K562 (cell line): ENCODE data around the gene BCAN. TPM values are rescaled to one million over a fixed set of nuclear protein-coding genes. Genes with fewer than 3 reads are reported as not detected.

ENCODE experiments used
- ARID1B ChIP-seq: fragments of 450-650 bp; IDR thresholded peaks from 2 replicates; pipeline ENCODE4 v1.6.1; 2016; ENCODE audit warnings: antibody characterized with exemption, mild to moderate bottlenecking, inconsistent platforms
- ATF1 ChIP-seq, 2 experiments: fragments of 450-650 bp in 1 of 2; IDR thresholded peaks; 2 replicates each; pipeline ENCODE4 v1.6.1; 2016; ENCODE audit warnings: missing compliant biosample characterization in 1 of 2, missing genetic modification characterization in 1 of 2
- DLX4 ChIP-seq: fragments of 250-450 bp; sonication (Bioruptor Pico); IDR thresholded peaks from 2 replicates; pipeline ENCODE4 v1.6.1; 2021; ENCODE audit warnings: mild to moderate bottlenecking
- DPF2 ChIP-seq: fragments of 450-650 bp; IDR thresholded peaks from 2 replicates; pipeline ENCODE4 v1.6.1; 2016
- E2F3 ChIP-seq: fragments of 250-450 bp; sonication (Bioruptor Pico); IDR thresholded peaks from 2 replicates; pipeline ENCODE4 v1.4.0; 2020; ENCODE audit warnings: mild to moderate bottlenecking
- ELF2 ChIP-seq: fragments of 250-450 bp; sonication (Bioruptor Pico); IDR thresholded peaks from 2 replicates; pipeline ENCODE4 v1.5.0; 2021; ENCODE audit warnings: mild to moderate bottlenecking
- GATAD2B ChIP-seq: fragments of 450-650 bp; IDR thresholded peaks from 2 replicates; pipeline ENCODE4 v1.6.1; 2017; ENCODE audit warnings: mild to moderate bottlenecking, borderline replicate concordance
- HINFP ChIP-seq: fragments of 450-650 bp; conservative IDR thresholded peaks from 2 replicates; pipeline ENCODE4 v1.6.1; 2016; ENCODE audit warnings: missing genetic modification characterization, low read depth, mild to moderate bottlenecking, control low read depth, missing compliant biosample characterization
- LCOR ChIP-seq: sonication (generic); formaldehyde crosslinking; IDR thresholded peaks from 2 replicates; pipeline ENCODE4 v1.8.0; 2022; ENCODE audit warnings: mild to moderate bottlenecking, missing genetic modification reagents
- MCM5 ChIP-seq: fragments of 450-650 bp; IDR thresholded peaks from 2 replicates; pipeline ENCODE4 v1.6.1; 2016; ENCODE audit warnings: low read depth
- MTA2 ChIP-seq: fragments of 450-650 bp; IDR thresholded peaks from 2 replicates; pipeline ENCODE4 v1.6.1; 2016; ENCODE audit warnings: low read depth
- TBP ChIP-seq: optimal IDR thresholded peaks from 2 replicates; pipeline ENCODE3; 2011; ENCODE audit warnings: low read depth, low read length, improper control_type of control experiment
- XRCC5 ChIP-seq: fragments of 200-400 bp; formaldehyde crosslinking; IDR thresholded peaks from 2 replicates; pipeline ENCODE4 v1.6.1; 2017; ENCODE audit warnings: low read depth, mild to moderate bottlenecking, low read length
- ZNF124 ChIP-seq: sonication (generic); formaldehyde crosslinking; IDR thresholded peaks from 2 replicates; pipeline ENCODE4 v1.8.1; 2022; ENCODE audit warnings: missing genetic modification reagents
- ZNF23 ChIP-seq: fragments of 250-450 bp; sonication (Bioruptor Pico); IDR thresholded peaks from 2 replicates; pipeline ENCODE4 v1.4.0; 2020; ENCODE audit warnings: mild to moderate bottlenecking
- ZNF589 ChIP-seq: fragments of 200-800 bp; sonication (Bioruptor generic); IDR thresholded peaks from 2 replicates; pipeline ENCODE4 v1.6.1; 2016; ENCODE audit warnings: low read depth, missing genetic modification characterization, missing compliant biosample characterization
- polyA plus RNA-seq, 8 experiments: library from polyadenylated mRNA; depleted of rRNA in 4 of 8; stranded (reverse) in 5 of 8; unstranded in 3 of 8; fragments of >200 nt; fragmentation: Nextera tagmentation in 2 of 8; fragmentation: Illumina TruSeq in 1 of 8; extraction: Ambion mirVana in 2 of 8; extraction: Trizol in 1 of 8; gene quantifications; 2 replicates each; pipeline versions ENCODE4 v1.2.1 to v1.2.3, GENCODE V29; 2011 to 2014; ENCODE audit warnings: inconsistent platforms in 1 of 8, missing spikeins in 1 of 8
- total RNA-seq, 7 experiments: library from RNA; depleted of rRNA in 6 of 7; stranded (reverse); fragments of >200 nt in 6 of 7; fragmentation: Illumina TruSeq in 2 of 7; extraction: Trizol in 2 of 7; gene quantifications; 2 replicates each; pipeline versions ENCODE4 v1.2.1 to v1.2.3, GENCODE V29; 2011 to 2021; ENCODE audit warnings: low replicate concordance in 1 of 7
- TF ChIP-seq, protein P1 (sequence below), 2 experiments: fragments of 450-650 bp; conservative IDR thresholded peaks; 2 replicates each; pipeline ENCODE4 v1.6.1; 2017; ENCODE audit warnings: mild to moderate bottlenecking in 2 of 2, moderate library complexity in 2 of 2
- TF ChIP-seq, protein P2 (sequence below): sonication (generic); formaldehyde crosslinking; IDR thresholded peaks from 2 replicates; pipeline ENCODE4 v1.8.1; 2023; ENCODE audit warnings: mild to moderate bottlenecking, missing genetic modification reagents
- TF ChIP-seq, protein P3 (sequence below): fragments of 200-800 bp; sonication (Bioruptor generic); IDR thresholded peaks from 2 replicates; pipeline ENCODE4 v1.6.1; 2017; ENCODE audit warnings: missing genetic modification characterization, missing compliant biosample characterization
- TF ChIP-seq, protein P4 (sequence below): sonication (generic); formaldehyde crosslinking; IDR thresholded peaks from 2 replicates; pipeline ENCODE4 v1.8.0; 2022; ENCODE audit warnings: mild to moderate bottlenecking, low read depth, missing genetic modification reagents

BCAN gene
- total and polyA plus RNA-seq, 9 of the 15 experiments (the other 6 are each of a cell fraction or from before 2014, with no cell fraction given), result 0.04 to 0.33 (median 0.14) TPM; not detected in 5

- TF ChIP-seq ZNF124 (no peak), ELF2 (CRISPR knock-in tag) (no peak), E2F3 (CRISPR knock-in tag) (no peak), ATF1 (CRISPR knock-in tag; IDR thresholded peaks at IDR 0.05) (no peak), ATF1 (tag; IDR thresholded peaks at IDR 0.05) (peak; percentile 85), ARID1B (peak; percentile 87), HINFP (tag) (0 out of 2 replicates have a peak, but pooled peaks have one; percentile 3), ZNF589 (peak; percentile 75; the same call in 1 of the 2 replicates), DLX4 (CRISPR knock-in tag) (no peak), MCM5 (no peak), ZNF23 (CRISPR knock-in tag) (no peak), LCOR (peak; percentile 95; the same call in 1 of the 2 replicates), TBP (peak; percentile 47), GATAD2B (0 out of 2 replicates have a peak, but pooled peaks have one; percentile 70), DPF2 (peak; percentile 92), XRCC5 (peak; percentile 95), MTA2 (no peak)
- TF ChIP-seq, protein P1, sequence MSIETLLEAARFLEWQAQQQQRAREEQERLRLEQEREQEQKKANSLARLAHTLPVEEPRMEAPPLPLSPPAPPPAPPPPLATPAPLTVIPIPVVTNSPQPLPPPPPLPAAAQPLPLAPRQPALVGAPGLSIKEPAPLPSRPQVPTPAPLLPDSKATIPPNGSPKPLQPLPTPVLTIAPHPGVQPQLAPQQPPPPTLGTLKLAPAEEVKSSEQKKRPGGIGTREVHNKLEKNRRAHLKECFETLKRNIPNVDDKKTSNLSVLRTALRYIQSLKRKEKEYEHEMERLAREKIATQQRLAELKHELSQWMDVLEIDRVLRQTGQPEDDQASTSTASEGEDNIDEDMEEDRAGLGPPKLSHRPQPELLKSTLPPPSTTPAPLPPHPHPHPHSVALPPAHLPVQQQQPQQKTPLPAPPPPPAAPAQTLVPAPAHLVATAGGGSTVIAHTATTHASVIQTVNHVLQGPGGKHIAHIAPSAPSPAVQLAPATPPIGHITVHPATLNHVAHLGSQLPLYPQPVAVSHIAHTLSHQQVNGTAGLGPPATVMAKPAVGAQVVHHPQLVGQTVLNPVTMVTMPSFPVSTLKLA (conservative IDR thresholded peaks at IDR 0.05), result peak; percentile 95 to 96
- TF ChIP-seq, protein P2, sequence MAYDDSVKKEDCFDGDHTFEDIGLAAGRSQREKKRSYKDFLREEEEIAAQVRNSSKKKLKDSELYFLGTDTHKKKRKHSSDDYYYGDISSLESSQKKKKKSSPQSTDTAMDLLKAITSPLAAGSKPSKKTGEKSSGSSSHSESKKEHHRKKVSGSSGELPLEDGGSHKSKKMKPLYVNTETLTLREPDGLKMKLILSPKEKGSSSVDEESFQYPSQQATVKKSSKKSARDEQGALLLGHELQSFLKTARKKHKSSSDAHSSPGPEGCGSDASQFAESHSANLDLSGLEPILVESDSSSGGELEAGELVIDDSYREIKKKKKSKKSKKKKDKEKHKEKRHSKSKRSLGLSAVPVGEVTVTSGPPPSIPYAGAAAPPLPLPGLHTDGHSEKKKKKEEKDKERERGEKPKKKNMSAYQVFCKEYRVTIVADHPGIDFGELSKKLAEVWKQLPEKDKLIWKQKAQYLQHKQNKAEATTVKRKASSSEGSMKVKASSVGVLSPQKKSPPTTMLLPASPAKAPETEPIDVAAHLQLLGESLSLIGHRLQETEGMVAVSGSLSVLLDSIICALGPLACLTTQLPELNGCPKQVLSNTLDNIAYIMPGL, result no peak; the same call in 1 of the 2 replicates
- TF ChIP-seq, protein P3, sequence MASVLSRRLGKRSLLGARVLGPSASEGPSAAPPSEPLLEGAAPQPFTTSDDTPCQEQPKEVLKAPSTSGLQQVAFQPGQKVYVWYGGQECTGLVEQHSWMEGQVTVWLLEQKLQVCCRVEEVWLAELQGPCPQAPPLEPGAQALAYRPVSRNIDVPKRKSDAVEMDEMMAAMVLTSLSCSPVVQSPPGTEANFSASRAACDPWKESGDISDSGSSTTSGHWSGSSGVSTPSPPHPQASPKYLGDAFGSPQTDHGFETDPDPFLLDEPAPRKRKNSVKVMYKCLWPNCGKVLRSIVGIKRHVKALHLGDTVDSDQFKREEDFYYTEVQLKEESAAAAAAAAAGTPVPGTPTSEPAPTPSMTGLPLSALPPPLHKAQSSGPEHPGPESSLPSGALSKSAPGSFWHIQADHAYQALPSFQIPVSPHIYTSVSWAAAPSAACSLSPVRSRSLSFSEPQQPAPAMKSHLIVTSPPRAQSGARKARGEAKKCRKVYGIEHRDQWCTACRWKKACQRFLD (CRISPR knock-in tag), result no peak
- TF ChIP-seq, protein P4, sequence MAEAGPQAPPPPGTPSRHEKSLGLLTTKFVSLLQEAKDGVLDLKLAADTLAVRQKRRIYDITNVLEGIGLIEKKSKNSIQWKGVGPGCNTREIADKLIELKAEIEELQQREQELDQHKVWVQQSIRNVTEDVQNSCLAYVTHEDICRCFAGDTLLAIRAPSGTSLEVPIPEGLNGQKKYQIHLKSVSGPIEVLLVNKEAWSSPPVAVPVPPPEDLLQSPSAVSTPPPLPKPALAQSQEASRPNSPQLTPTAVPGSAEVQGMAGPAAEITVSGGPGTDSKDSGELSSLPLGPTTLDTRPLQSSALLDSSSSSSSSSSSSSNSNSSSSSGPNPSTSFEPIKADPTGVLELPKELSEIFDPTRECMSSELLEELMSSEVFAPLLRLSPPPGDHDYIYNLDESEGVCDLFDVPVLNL, result 0 out of 2 replicates have a peak, but pooled peaks have one; percentile 66
Measured at GRCh38 chr1:156659988-156660751, 18.3 kb downstream of the BCAN start (continued).
